ENCODE measurements around the gene KCNN3. TPM values are rescaled to one million over a fixed set of nuclear protein-coding genes. Genes with fewer than 3 reads are reported as not detected.

Gene KCNN3
- total and polyA plus RNA-seq, 2 of the 8 experiments (the other 6 are each of a cell fraction or from before 2014, with no cell fraction given): 2.8 to 3.7 TPM

DNA sequence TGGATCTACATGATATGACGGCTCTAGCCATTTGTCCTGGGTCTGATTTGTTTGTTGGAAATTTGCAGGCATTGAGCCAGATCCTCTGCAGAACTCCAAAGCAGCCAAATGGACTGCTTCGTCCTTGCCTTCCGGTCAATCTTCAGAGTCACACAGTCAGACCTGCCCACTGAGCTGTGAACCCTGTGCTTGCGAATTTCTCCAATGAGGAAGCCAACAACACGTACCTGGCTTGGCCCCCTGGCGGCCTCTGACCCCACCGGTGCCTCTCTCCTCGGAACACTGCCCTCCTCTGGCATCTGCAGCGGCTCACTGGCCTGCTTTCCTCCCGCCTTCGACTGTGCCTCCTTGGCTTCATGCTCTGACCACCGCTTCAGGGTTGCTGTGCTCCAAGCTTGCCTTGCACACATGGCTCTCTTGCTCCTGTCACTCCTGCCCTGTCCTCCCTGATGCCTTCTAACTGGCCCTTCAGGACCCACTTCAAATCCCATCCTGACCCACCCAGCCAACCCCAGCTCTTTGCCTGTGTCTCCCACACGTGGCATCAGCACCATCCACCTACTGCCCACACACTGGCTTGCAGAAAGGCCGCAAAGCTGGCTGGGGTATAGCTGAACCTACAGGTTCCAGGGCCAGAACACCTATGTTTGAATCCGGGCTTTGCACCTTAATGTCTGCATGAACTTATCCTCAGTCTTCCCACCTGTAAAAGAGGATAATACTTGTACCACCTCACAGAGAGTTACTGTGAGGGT is 128.2 kb downstream of the KCNN3 start (continued):
- TF ChIP-seq JUN (IDR thresholded peaks at IDR 0.05; ENCODE audit: low read depth, low read length) (no peak), GTF2F1 (IDR thresholded peaks at IDR 0.05; ENCODE audit: borderline replicate concordance, low read depth, low read length) (no peak), MAX (IDR thresholded peaks at IDR 0.05) (peak; percentile 69), HDAC6 (IDR thresholded peaks at IDR 0.05; ENCODE audit: low read depth, low read length) (no peak)
